Endothelial cell of umbilical vein (primary cell): ENCODE measurements around the gene EFHB. TPM values are rescaled to one million over a fixed set of nuclear protein-coding genes. Genes with fewer than 3 reads are reported as not detected.

Experiments
- BruUV-seq: library from RNA; stranded (reverse); fragments of 400-500 nt; replicated peaks from 2 replicates; lab custom pipeline; 2021; lab: Mats Ljungman, UMichigan
- CTCF ChIA-PET: fragments of 300-600, 350-600 bp; sonication (Branson Sonifier 250); formaldehyde crosslinking; loops from one replicate; lab custom pipeline; 2021; ENCODE audit warnings: antibody characterized with exemption, inconsistent platforms; lab: Charles Lee
- POLR2A ChIA-PET: fragments of 300-600, 350-600 bp; sonication (Branson Sonifier 250); formaldehyde crosslinking; loops from one replicate; lab custom pipeline; 2021; ENCODE audit warnings: antibody characterized with exemption, inconsistent platforms; lab: Charles Lee
- DNase-seq: peaks from one replicate; pipeline ENCODE4 v3.0.0-alpha.2; 2011; ENCODE audit warnings: low read depth, low spot score
- FAIRE-seq: peaks from 2 replicates; lab custom pipeline; 2011; peaks lifted over from hg19 to GRCh38; lab: Jason Lieb, UNC
- H2AFZ ChIP-seq: 2 replicates; pipeline ENCODE4 v1.6.0; 2012; ENCODE audit warnings: low read depth, low read length, control low read depth, inconsistent platforms
- H3K27ac ChIP-seq: 2 replicates; pipeline ENCODE4 v1.5.1; 2011; ENCODE audit warnings: low read depth, mild to moderate bottlenecking, control low read depth, low read length, moderate library complexity; ENCODE audit not compliant: insufficient read depth
- H3K27me3 ChIP-seq, 2 experiments: 2 replicates each; pipeline versions ENCODE4 v1.6.0 to v1.6.1; 2011; ENCODE audit warnings: low read length in 2 of 2, mixed read lengths in 1 of 2; ENCODE audit not compliant: control insufficient read depth in 2 of 2, insufficient read depth in 2 of 2
- H3K36me3 ChIP-seq, 2 experiments: 2 replicates in 1 of 2; 3 replicates in 1 of 2; pipeline ENCODE4 v1.5.1; 2011; ENCODE audit warnings: low read length in 2 of 2, mild to moderate bottlenecking in 1 of 2, moderate library complexity in 1 of 2; ENCODE audit not compliant: control insufficient read depth in 2 of 2, insufficient read depth in 2 of 2; ENCODE audit errors: extremely low read depth in 1 of 2
- H3K4me1 ChIP-seq: 3 replicates; pipeline ENCODE4 v1.5.1; 2011; ENCODE audit warnings: mild to moderate bottlenecking, low read length; ENCODE audit not compliant: control insufficient read depth, insufficient read depth; ENCODE audit errors: extremely low read depth
- H3K4me2 ChIP-seq: 2 replicates; pipeline ENCODE4 v1.6.1; 2011; ENCODE audit warnings: low read length, control low read depth, mixed read lengths; ENCODE audit not compliant: insufficient read depth
- H3K4me3 ChIP-seq, 3 experiments: fragments of 200-600 bp in 1 of 3; sonication (generic), shearing (Covaris generic) in 1 of 3; replicated peaks in 1 of 3; 2 replicates each; pipeline ENCODE4 v1.5.1; 2011 to 2016; ENCODE audit warnings: control low read depth in 3 of 3, low read length in 3 of 3, mild to moderate bottlenecking in 2 of 3, inconsistent platforms in 1 of 3, low read depth in 1 of 3, moderate library complexity in 1 of 3; ENCODE audit not compliant: insufficient read depth in 1 of 3
- H3K79me2 ChIP-seq: 2 replicates; pipeline ENCODE4 v1.6.0; 2012; ENCODE audit warnings: low read length, inconsistent platforms; ENCODE audit not compliant: control insufficient read depth, insufficient read depth
- H3K9ac ChIP-seq: replicated peaks from 2 replicates; pipeline ENCODE3; 2011; ENCODE audit warnings: low read length, control low read depth; ENCODE audit not compliant: insufficient read depth; ENCODE audit errors: extremely low read depth
- H3K9me1 ChIP-seq: replicated peaks from 3 replicates; pipeline ENCODE4 v1.6.0; 2011; ENCODE audit warnings: mild to moderate bottlenecking, low read length; ENCODE audit not compliant: control insufficient read depth, insufficient read depth; ENCODE audit errors: extremely low read depth
- H3K9me3 ChIP-seq: replicated peaks from 2 replicates; pipeline ENCODE4 v1.5.1; 2012; ENCODE audit warnings: low read length, inconsistent platforms; ENCODE audit not compliant: control insufficient read depth, insufficient read depth
- H4K20me1 ChIP-seq: replicated peaks from 2 replicates; pipeline ENCODE3; 2011; ENCODE audit warnings: mild to moderate bottlenecking, low read length; ENCODE audit not compliant: control insufficient read depth, insufficient read depth; ENCODE audit errors: extremely low read depth
- CTCF ChIP-seq, 2 donors: IDR thresholded peaks; 1 replicate in 1 of 2; 2 replicates in 1 of 2; pipeline ENCODE4 v1.5.1; 2011; ENCODE audit warnings: low read length in 2 of 2, mild to moderate bottlenecking in 2 of 2, moderate library complexity in 2 of 2, control low read depth in 1 of 2, inconsistent platforms in 1 of 2, low read depth in 1 of 2; ENCODE audit not compliant: insufficient read depth in 1 of 2; ENCODE audit errors: extremely low read depth in 1 of 2
- EZH2 ChIP-seq: IDR thresholded peaks from 2 replicates; pipeline ENCODE4 v1.6.1; 2012; ENCODE audit warnings: borderline replicate concordance, low read depth, mild to moderate bottlenecking, moderate library complexity, low read length, inconsistent platforms; ENCODE audit not compliant: severe bottlenecking
- FOS ChIP-seq: IDR thresholded peaks from 2 replicates; pipeline ENCODE4 v1.6.1; 2011; ENCODE audit warnings: mild to moderate bottlenecking, low read length, moderate library complexity, borderline replicate concordance; ENCODE audit not compliant: insufficient read depth
- GATA2 ChIP-seq: IDR thresholded peaks from 2 replicates; pipeline ENCODE4 v1.7.0; 2011; ENCODE audit warnings: low read depth, mild to moderate bottlenecking, moderate library complexity, mixed read lengths, low read length; ENCODE audit not compliant: insufficient read length, insufficient read depth
- JUN ChIP-seq: IDR thresholded peaks from 2 replicates; pipeline ENCODE4 v1.6.1; 2011; ENCODE audit warnings: borderline replicate concordance, low read depth; ENCODE audit not compliant: insufficient read length, insufficient read depth
- MAX ChIP-seq: IDR thresholded peaks from 2 replicates; pipeline ENCODE4 v1.6.1; 2011; ENCODE audit not compliant: insufficient read depth, insufficient read length
- MYC ChIP-seq: IDR thresholded peaks from one replicate; pipeline ENCODE4 v1.6.1; 2011; ENCODE audit warnings: mild to moderate bottlenecking, low read depth, low read length
- POLR2A ChIP-seq: IDR thresholded peaks from 2 replicates; pipeline ENCODE4 v1.6.1; 2012; ENCODE audit warnings: low read depth, mild to moderate bottlenecking, control low read depth, low read length
- POLR2AphosphoS5 ChIP-seq: IDR thresholded peaks from 2 replicates; pipeline ENCODE4 v1.6.1; 2012; ENCODE audit warnings: low read depth, mild to moderate bottlenecking, control low read depth, low read length, moderate library complexity; ENCODE audit not compliant: insufficient read depth
- dilution Hi-C: fragments of 300-500 bp; cut with MboI; formaldehyde crosslinking; loops from one replicate; pipeline ENCODE4 v1.15.0; 2019; ENCODE audit warnings: low sequenced_read_pairs; ENCODE audit not compliant: extremely low pct_ligation_motif_present
- intact Hi-C: fragments of 100-400 bp; cut with micrococcal nuclease; formaldehyde crosslinking; loops from one replicate; pipeline ENCODE4 v1.10.0; 2022
- polyA plus RNA-seq, 4 experiments: library from polyadenylated mRNA; depleted of rRNA in 3 of 4; stranded (reverse) in 3 of 4; unstranded in 1 of 4; fragments of >200 nt; gene quantifications; 2 replicates each; pipeline versions ENCODE4 v1.2.1 to v1.2.3, GENCODE V29; 2011 to 2012; ENCODE audit warnings: missing spikeins in 1 of 4
- total RNA-seq: library from RNA; stranded (reverse); gene quantifications from 2 replicates; pipeline ENCODE4 v1.2.3, GENCODE V29; 2021

The EFHB gene
- total and polyA plus RNA-seq, 2 donors (not counting 3 experiments of a cell fraction or from before 2014, with no cell fraction given): 0.82 TPM; not detected in 1

GRCh38 chr3:19972054-19972453 is 38.0 kb upstream of the EFHB start:
- Histone ChIP-seq H3K9ac (no peak overlapping the region), H3K4me1 (no peaks in the 10 kb centered on the region), H3K36me3 (peaks cover 0 to 4% of the 10 kb centered on the region in 2 experiments), H3K27me3 (no peaks in the 10 kb centered on the region), H3K4me3 (no peak overlapping the region), H3K9me3 (no peaks in the 10 kb centered on the region), H3K27ac (no peak overlapping the region), H4K20me1 (peaks cover 6% of the 10 kb centered on the region), H2AFZ (no peak overlapping the region), H3K79me2 (peaks cover 65% of the 10 kb centered on the region), H3K9me1 (no peaks in the 10 kb centered on the region), H3K4me2 (no peak overlapping the region)
- ChIA-PET CTCF (interaction anchor here (1.1 kb wide), 1 partner anchor 24 kb away, joined by 3 read pairs; no protein-coding TSS in a partner anchor), POLR2A (no interaction called here)
- TF ChIP-seq MYC: no peak
- peak; percentile 62 for FAIRE-seq
- BruUV-seq: no TSS peak
- intact Hi-C loops: no loop called here
- no peak for DNase-seq
- dilution Hi-C loops: no loop called here

GRCh38 chr3:19970327-19970726 is 36.3 kb upstream of the EFHB start:
- no peak overlapping the region for H3K4me3 ChIP-seq
- no peak for DNase-seq
- no peak overlapping the region for H2AFZ ChIP-seq
- H3K27ac ChIP-seq: no peak overlapping the region
- no peak overlapping the region for H3K4me2 ChIP-seq
- H3K9ac ChIP-seq: no peak overlapping the region
- intact Hi-C loops: no loop called here
- CTCF ChIA-PET: interaction anchor here (1.1 kb wide), 1 partner anchor 84 kb away, joined by 3 read pairs; no protein-coding TSS in a partner anchor
- peaks cover 80% of the 10 kb centered on the region for H3K79me2 ChIP-seq
- H3K9me1 ChIP-seq: no peaks in the 10 kb centered on the region
- no peaks in the 10 kb centered on the region for H3K36me3 ChIP-seq
- H3K9me3 ChIP-seq: no peaks in the 10 kb centered on the region
- no TSS peak for BruUV-seq
- POLR2A ChIA-PET: no interaction called here
- no peak for FAIRE-seq
- dilution Hi-C loops: no loop called here
- no peaks in the 10 kb centered on the region for H3K4me1 ChIP-seq
- no peaks in the 10 kb centered on the region for H3K27me3 ChIP-seq
- peaks cover 6% of the 10 kb centered on the region for H4K20me1 ChIP-seq
- TF ChIP-seq CTCF (IDR thresholded peaks at IDR 0.05; ENCODE audit: extremely low read depth in 1 of 2, insufficient read depth in 1 of 2, low read depth in 1 of 2, low read length in 2 of 2) (no peak), GATA2 (no peak), FOS (no peak), EZH2 (no peak), POLR2A (no peak), MYC (no peak), JUN (no peak), POLR2AphosphoS5 (no peak), MAX (no peak)
